NCI-H1048 (cell line): ENCODE results near the gene GRIN2C.

Experiments
- DNase-seq: peaks from one replicate; lab custom pipeline; 2025; lab: John Stamatoyannopoulos, UW

The GRIN2C gene

DNA sequence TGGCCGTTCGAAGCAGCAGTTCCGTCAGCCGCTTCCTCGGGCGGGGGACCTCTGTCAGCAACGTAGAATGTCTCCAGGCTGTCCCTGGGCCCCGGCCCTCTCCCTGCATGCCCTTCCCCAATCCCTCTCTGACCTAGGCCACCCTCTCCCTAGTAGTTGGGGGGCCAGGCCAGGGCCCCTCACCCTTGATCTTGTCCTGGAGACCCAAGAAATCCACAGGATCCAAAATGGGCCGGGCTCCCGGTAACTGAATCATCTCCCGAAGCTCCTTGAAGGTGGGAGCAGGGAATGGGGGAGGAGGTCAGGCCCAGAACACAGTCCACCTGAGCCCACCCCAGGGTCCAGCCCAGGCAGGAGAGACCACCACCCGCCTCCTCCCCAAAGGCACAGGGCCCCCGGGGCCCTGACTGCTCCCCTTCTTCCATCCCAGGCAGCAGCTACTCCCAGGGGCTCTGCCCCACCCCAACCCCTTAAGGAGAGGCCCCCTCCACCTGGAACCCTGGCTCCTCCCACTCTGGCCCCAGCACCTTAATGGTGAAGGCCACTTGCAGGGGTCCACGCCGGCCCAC is 4.7 kb upstream of the GRIN2C start:
- DNase-seq = no peak

DNA sequence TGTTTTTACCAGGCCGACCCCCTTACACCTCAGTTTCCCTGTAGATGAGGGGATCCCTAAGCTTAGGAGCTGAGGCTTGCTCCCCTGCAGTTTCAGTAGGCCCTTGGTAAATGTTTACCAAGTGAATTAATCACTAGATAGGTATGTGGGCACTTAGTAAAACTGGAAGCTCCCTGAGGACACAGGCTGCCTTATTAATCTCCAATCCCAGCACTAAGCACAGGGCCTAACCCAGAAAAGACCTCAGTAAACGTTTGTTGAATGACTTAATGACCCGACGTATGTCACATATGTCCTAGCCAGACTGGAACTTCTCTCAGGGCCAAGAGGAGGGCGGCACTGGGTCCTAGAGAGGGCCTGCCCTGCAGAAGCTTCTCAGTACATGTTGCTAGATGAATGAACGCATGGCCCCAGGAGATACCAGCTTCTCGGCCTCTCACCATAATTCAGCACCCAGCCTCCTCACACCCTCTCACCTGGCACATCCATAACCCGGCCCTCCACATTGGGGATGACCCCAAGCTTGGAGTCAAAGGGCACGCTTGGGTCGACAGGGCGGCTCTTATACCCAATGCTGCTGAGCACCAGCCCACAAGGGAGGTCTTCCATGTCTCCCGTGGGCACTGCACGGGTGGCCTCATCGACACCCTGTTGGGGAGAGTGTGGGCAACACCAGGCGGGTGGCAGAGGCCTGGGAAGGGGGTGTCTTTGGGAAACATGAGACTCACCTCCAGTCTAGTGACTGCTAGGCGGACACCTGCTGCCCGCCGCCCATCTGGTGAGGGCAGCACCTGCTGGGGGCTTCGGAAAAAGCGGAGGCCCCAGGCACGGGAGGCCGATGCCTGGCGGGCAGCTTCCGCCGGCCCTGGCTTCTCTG is 4.0 kb upstream of the GRIN2C start:
- no peak for DNase-seq

DNA sequence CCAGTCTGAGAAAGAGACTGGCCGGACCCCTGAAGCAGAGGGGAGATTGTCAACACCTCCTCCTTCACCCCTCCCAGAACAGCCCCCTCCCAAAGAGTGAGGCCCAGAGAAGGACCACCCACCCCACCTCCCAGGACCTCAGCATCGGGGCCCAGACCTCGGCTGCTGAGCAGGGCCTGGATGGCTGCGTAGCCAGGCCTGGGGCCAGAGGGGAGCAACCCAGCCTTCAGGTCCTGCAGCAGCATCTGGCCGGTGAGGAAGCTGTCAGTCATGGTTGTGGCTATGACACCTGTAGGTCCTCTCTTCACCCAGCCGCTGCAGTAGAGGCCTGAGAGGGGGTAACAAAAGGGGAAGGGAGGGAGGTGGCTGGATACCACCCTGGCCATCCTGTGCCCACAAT is 3.2 kb upstream of the GRIN2C start:
- no peak for DNase-seq

DNA sequence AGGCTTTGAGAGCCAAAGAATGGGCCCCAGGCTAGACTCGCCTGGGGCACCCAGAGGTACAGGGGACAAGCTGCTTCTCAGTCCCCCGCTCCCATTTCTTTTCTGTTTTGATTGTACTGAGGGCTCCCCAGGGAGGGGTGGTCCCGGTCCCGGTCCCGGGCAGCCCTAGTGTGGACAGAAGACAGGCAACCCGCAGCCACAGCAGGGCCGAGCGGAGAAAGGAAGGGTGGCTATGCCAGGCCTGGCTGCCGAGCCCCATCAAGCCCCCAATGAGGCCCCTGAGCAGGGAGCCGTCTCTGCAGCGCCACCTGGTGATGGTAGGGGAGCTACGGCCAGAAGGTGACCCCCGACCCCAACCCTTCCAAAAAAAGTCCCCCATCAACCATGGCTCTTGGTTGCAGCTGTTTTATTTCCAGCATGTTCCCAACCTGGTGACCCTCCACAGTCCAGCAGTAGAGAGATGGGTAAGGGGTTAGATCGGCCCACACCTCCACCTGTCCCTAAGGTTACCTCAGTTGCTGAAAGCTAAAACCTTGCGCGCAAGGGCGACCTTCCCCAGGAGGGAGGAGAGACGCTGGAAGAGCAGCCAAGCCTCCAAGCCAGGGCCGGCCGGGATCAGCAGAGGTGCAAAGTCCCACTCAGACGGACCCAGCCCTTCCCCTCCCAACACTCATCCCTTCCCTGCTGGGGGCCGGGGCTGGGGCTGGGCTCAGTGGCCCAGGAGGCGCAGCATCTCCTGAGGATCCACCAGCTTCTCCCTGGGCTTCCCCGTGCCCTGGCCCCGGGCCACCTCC is 2.6 kb upstream of the GRIN2C start:
- no peak for DNase-seq

DNA sequence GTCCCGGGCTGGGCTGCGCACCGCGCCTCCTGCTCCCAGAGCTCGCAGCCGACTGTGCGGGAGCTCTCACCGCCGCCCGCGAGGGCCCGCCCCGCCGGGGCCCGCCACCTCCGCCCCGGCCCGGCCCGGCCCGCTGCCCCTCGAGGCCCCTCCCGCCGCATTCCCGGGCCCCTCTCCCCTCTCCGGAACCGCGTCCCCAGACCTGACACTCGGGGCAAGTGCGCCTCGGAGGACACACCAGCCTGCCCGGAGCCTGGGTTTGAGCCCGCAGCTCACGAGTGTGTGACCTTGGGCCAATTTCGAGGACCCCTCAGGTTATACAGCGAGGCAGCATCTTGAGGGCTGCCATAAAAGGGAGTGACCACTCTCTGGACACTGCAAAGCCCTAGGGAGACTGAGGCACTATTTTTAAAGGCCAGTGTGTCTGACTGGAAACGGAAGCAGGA is 2.0 kb upstream of the GRIN2C start:
- no peak for DNase-seq

DNA sequence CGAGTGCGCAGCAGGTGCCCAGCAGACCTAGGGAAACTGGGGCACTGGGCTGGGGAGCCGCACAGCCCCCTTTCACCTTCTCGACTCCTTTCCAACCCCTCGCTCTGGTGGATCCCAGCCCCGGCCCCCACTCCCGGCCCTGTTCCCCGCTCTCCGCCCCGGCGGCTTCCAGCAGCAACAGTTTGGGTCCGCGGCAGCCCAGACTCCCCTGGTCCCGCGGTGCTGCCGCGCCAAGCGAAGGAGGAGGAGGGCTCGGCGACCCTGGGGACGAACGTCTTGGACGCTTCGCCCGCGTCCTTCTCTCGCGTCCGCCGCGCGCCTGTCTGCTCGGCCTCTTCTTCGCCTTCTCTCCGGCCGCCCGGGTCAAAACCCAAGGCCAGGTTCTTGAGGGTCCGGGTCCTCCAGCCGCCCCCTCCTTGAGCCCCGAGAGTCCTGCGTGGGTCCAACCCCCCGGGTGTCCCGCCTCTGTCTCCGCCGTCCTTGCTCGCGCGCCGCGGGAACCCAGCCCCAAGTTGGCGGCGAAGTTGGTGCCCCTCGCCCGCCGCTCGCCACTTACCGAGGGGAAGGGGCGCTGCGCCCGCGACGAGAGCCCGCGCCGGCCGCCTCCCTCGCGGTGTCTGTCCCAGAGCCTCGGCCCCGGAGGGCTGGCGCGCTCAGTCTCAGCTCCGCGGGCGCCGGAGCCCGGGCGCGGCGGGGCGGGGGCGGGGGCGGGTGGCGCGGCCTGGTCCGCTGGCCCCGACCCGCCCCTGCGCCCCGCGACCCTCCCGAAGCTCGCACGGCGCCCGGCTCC is 1.4 kb upstream of the GRIN2C start:
- no peak for DNase-seq

DNA sequence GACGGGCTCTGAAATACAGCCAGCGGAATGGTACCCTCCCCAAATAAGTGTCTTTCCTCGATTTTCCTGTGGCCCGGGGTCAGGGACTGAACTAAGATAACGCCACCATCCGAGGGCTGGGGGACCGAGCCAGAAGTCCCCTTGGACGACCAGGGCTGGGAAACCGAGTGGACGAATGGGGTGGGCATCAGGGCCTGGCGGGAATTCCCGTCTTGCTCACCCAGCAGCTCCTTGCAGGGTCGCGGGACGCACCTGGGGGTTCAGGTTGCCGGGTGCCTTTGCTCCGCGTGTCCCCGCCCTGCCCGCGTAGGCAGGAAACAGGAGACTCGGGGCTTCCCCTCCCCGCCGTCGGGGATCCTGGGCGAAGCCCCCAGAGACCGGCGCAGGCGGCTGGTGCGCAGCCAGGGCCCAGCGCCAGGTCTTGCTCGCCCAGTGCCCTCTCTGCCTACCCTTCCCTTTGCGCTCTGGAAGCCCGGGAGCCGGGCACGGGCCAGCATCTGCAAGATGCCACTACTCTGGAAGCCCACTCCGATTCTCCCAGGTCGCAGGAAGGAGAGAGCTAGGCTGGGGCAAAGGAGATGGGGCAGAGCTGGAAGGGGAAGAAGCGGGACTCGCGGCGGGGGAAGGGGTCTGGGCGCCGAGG is 665 bp upstream of the GRIN2C start:
- DNase-seq = no peak

DNA sequence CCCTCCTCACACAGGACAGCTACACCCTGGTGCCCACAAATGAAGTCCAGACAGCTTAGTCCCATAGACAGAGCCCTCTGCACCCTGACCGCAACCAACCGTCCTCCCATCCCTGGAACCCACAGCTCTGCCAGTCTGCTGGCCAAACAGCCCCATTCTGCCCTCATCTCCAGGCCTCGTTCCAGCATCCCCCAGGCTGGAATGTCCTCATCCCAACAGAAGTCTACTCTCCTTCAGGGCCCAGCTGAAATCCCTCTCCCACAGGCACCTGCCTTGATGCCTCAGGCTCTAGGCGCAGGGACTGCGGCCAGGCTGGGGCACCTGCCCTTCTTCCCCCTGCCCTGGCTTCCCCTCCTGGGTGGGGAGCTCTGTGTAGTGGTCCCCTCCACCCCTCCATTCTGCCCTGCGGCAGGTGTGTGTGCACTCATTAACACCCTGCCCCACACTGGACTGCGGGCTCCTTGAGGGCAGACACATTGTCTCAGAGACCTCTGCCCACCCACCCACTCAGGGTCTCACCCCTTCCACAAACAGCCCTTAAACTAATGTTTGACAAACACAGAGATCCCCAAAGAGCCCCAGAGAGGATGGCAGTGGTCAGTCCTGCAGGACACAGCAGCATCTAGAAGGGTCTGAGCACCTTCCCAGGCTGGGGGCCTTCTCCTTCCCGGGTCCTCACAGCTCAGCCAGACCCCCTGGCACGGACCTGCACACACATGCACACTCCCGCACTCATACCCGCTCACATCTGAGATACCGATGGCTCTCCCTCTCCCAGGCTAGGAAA is 820 bp downstream of the GRIN2C start:
- DNase-seq = no peak

DNA sequence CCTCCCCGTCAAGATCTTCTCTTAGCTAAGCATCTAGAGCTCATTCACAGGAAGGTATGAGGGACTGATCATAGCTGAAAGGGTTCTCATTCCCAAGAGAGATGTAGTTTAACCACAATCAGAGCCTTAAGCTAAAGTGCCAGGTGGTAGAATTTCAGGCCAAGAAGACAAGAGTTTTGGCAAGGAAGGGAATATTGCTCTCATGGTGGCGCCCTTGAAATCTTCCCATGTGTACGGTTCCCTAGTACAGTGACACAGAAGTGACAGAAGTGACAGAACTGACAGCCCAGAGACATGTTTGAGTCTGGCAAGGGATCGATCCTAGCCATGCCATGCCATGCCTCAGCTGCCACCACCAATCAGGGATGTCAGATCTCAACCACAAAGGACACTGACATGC is 2.5 kb downstream of the GRIN2C start:
- DNase-seq = no peak

DNA sequence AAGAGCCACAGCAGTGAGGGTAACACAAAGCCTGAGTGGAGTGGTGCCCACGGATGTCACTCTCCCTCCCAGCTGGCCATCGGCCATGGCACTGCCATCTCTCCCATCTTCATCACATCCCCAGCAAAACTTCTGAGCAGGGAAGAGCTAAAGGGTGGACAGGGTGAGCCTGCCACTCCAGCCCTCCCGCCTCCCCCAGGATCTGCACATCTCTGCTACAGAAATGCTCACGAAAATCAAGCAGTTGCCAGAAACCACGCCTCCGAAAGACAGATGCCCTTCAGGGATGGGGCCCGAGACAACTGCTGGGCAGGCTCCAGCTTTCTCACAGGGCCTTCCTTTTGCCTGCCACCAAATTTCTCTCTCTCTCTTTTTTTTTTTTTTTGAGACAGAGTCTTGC is 3.6 kb downstream of the GRIN2C start:
- no peak for DNase-seq

DNA sequence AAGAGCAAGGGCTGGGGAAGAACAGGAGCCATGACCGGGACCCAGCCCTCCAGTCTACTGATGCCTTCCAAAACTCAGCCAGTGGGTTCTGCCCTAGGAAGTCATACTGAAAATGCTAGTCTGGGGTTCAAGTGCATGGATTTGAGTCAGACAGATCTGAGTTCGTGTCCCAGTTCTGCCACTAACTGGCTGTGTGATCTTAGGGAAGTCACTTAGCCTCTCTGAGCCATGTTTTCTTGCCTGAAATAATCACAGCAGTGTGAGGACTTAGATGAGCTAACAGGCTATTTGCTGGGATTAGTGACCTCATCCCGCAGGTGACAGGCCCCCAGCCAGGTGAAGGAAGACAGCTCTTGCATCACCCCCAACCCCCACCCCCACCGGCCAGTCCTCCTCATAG is 4.4 kb downstream of the GRIN2C start:
- DNase-seq = no peak

DNA sequence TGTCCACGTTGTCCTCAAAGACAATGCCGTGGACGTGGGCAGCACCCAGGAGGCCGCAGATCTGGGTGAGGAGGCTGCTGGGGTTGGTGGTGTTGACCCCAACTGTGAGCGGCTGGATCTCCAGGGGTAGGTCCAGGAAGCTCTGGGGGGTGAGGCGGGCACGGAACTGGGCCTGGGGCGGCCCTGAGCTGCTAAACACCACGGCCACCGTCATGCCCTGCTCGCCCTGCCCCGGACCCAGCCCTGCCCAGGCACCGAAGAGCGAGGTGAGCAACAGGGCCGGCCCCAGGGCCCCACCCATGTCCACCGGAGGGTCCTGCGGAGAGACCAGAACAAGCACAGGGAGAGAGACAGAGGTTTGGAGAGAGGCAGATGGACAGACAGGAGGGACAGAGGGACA is 4.9 kb downstream of the GRIN2C start:
- no peak for DNase-seq

DNA sequence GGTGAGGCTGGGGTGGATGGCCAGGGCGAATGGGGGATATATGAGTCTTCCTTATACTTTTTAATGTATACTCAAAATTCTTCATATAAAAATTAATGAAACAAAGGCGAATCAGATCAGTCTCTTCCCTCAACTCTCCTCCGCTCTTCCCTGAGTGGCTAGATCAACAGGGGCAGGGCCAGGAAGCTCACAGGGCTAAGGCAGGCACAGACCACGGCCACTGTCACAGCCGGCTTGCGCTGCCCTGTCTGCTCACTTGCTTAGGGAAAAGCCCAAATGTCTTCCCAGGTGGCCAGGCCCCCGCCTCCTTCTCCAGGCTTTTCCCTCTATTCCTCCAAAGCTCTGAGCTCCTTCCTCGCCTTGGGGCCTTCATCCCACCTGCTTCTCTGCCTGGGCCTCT is 6.0 kb downstream of the GRIN2C start:
- DNase-seq = no peak

DNA sequence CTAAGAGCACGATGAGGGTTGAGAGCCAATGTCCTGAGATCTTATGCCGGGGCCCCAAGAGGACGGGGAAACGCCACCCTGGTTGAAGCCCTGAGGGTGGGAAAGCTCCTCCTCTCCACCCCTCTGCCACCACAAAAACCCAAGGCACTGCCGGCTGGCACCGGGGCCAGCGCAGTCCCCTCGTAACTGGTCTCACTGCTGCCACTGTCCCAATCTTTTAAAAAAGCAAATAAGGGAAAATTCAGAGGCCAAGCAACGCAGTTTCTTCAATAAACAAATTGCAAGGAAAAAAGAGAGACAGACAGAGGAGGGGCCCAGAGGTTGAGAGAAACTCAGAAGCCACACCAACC is 6.7 kb downstream of the GRIN2C start:
- no peak for DNase-seq

DNA sequence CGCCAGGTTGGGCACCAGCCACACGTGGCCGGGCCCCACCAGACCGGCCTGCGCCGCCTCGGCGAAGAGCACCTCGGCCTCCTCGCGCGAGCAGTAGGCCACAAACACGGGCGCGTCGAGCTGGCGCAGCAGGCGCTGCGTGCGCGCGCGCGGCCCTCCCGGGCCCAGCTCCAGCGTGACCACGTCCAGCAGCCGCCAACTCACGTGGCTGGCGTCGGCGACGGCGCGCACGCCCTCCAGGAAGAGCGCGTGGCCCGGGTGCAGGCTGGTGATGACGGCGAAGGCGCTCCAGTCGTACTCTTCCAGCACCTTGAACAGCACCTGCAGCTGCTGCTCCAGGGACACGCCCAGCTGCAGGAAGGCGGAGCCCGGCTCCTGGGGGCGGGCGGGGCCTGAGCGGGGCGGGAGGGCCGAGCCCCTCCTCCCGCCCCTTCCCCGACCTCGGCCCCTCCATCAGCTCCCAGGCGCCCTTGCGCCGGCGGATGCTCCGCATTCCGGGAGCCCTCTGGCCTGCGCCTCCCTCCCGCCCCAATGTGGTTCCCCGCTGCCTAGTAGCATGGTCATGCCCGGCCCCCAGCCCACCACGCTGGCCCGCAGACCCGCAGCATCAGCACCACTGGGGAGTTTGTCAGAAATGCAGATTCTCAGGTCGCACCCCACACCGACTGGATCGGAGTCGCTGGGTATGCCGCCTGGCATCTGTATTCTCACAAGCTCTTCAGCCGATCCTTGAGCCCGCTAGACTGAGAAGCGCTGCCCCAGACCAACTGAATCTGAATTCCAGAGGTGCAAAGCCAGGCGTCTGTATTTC is 7.2 kb downstream of the GRIN2C start:
- peak; percentile 80 for DNase-seq

DNA sequence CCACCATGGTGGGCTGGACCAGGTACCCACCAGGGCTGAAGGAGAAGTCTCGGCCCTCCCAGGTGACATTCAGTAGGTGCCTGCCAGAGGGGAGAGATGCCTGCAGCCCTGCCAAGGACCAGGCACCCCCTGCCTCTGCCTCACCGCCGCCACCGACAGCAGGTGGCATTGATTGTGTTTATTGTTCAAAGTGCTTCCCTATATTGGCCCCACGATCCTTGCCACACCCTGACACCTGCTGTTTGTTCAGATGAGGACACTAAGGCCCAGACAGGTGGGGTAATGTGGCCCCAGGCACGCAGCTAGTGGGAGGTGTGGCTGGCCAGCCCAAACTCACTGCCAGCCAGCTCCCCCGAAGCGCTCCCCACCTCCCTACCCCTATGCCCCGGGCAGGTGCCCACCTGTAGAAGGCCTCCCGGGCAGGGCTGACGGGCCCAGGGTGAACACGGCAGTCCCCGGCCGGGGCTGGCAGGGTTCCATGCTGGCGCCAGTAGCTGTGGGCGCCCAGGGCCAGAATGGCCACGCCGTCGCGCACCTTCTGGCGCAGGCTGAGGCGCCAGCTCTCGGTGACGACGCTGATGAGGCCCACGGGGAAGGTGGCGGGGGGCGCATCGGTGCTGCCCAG is 8.0 kb downstream of the GRIN2C start:
- DNase-seq = no peak

DNA sequence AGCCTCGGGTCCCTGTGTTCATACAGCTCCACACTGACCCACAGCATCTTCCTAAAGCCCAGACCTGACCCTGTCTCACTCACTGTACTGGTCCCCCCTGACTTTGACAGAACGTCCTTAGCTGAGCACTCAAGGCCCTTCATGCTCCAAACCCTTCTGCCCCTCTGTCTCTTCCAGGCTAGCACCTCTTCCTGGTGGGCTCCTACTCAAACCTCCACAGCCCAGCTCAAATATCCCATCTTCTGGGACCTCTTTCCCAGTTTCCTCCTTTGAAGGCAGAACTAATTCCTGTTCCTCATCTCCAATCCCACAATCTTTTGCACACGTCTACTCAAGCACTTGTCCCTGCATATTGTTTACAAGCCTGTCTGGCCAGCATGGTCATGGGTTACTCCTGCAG is 8.8 kb downstream of the GRIN2C start:
- no peak for DNase-seq

DNA sequence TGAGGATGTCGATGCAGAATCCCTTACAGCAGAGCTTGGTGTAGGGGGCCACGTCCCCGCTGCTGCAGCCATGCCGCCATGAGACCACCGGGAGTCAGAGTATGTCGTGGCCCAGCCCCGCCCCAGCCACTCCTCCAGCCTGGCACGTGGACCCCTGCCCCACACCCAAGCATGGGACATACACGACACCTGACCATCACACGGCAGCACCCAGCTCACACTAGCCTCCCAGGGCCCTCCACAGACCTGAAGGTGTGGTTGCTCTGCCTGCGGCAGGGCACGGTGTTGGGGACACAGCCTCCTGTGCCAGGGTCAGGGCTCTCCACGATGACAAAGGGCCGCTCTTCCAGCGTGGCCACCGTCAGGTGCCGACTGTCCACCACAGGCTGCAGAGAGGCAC is 9.4 kb downstream of the GRIN2C start:
- DNase-seq = no peak

DNA sequence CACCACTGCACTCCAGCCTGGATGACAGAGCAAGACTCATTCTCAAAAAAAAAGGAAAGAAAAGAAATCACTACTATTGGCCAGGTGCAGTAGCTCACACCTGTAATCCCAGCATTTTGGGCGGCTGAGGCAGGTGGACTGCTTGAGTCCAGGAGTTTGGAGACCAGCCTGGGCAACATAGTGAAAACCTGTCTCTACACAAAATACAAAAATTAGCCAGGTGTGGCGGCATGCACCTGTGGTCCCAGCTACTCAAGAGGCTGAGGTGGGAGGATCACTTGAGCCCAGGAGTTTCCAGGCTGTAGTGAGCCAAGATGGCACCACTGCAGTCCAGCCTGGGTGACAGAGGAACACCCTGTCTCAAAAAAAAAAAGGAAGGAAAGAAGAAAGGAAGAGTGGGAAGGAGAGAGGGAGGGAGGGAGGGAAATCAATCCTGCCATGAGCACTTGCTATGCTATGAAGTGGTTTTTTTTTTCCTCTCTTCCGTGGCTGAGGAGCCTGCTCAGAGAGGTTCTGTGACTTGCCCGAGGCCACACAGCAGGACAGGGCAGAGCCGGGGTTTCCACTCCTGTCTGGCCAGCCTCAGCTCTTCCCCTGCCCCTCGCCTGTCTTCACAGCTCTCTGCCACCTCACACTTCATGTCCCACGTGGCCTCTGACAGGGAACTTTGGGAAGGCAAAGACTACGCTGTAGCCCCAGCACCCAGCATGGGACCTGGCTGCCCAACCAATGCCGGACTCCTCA is 10.9 kb downstream of the GRIN2C start:
- DNase-seq = no peak
